GM18526 (cell line): ENCODE results near the gene CBLB.

Experiments used
- POLR2A ChIP-seq: IDR thresholded peaks from 3 replicates; pipeline ENCODE4 v1.6.1; 2011; ENCODE audit not compliant: insufficient read length; ENCODE audit errors: extremely low read depth

The CBLB gene

GRCh38 chr3:105885256-105885655 lies 16.4 kb upstream of the CBLB start:
- no peak for TF ChIP-seq POLR2A

GRCh38 chr3:105883798-105884377 lies 15.1 kb upstream of the CBLB start:
- no peak for TF ChIP-seq POLR2A

GRCh38 chr3:105880681-105881290 lies 12.0 kb upstream of the CBLB start:
- TF ChIP-seq POLR2A, result no peak

- TF ChIP-seq POLR2A, result no peak
Measured at GRCh38 chr3:105878061-105878460, 9.2 kb upstream of the CBLB start.

- no peak for TF ChIP-seq POLR2A
Measured at GRCh38 chr3:105877336-105877910, 8.6 kb upstream of the CBLB start.

GRCh38 chr3:105876780-105877327 lies 8.0 kb upstream of the CBLB start:
- no peak for TF ChIP-seq POLR2A

GRCh38 chr3:105869861-105870755 lies 1.3 kb upstream of the CBLB start:
- TF ChIP-seq POLR2A, result no peak

- TF ChIP-seq POLR2A, result no peak
Measured at GRCh38 chr3:105869531-105869833, 670 bp upstream of the CBLB start.

- no peak for TF ChIP-seq POLR2A
Measured at GRCh38 chr3:105868431-105868741, 426 bp downstream of the CBLB start.

- no peak for TF ChIP-seq POLR2A
Measured at GRCh38 chr3:105867712-105868430, 941 bp downstream of the CBLB start.

- TF ChIP-seq POLR2A, result no peak
Measured at GRCh38 chr3:105866656-105867653, 1.9 kb downstream of the CBLB start.

GRCh38 chr3:105865867-105866350 lies 2.9 kb downstream of the CBLB start:
- no peak for TF ChIP-seq POLR2A

GRCh38 chr3:105865016-105865623 lies 3.7 kb downstream of the CBLB start:
- TF ChIP-seq POLR2A, result no peak

GRCh38 chr3:105864212-105864611 lies 4.6 kb downstream of the CBLB start:
- TF ChIP-seq POLR2A, result no peak

GRCh38 chr3:105863608-105864007 lies 5.2 kb downstream of the CBLB start:
- no peak for TF ChIP-seq POLR2A
